SK-N-SH (cell line): ENCODE data around the gene HAGH. TPM values are rescaled to one million over a fixed set of nuclear protein-coding genes. Genes with fewer than 3 reads are reported as not detected.

ENCODE experiments used
- CTCF ChIA-PET: fragments of 300-600, 350-600 bp; formaldehyde crosslinking; extraction: SDS; loops from one replicate; lab custom pipeline; 2021; lab: Yijun Ruan, JAX
- POLR2A ChIA-PET: fragments of 350-600 bp; sonication (Branson Sonifier 250); formaldehyde crosslinking; extraction: SDS; loops from one replicate; lab custom pipeline; 2020; ENCODE audit warnings: antibody characterized with exemption, inconsistent platforms; lab: Yijun Ruan, JAX
- DNase-seq: peaks from one replicate; pipeline ENCODE4 v3.0.0; 2012
- H2AFZ ChIP-seq: fragments of 200-600 bp; sonication (generic); 2 replicates; pipeline ENCODE4 v1.8.1; 2016; ENCODE audit warnings: antibody characterized with exemption, mild to moderate bottlenecking, low read depth
- H3F3A ChIP-seq: fragments of 200-600 bp; sonication (generic); replicated peaks from 2 replicates; pipeline ENCODE3; 2016; ENCODE audit warnings: antibody characterized with exemption, mild to moderate bottlenecking; ENCODE audit not compliant: insufficient read depth
- H3K27ac ChIP-seq, 2 experiments: fragments of 200-500 bp in 1 of 2; fragments of 200-600 bp in 1 of 2; sonication (Bioruptor generic) in 1 of 2; sonication (generic), shearing (Covaris generic) in 1 of 2; 2 replicates each; pipeline versions ENCODE4 v1.5.1 to v1.6.1; 2014 to 2016; ENCODE audit warnings: low read depth in 2 of 2, inconsistent platforms in 1 of 2, low read length in 1 of 2, mild to moderate bottlenecking in 1 of 2, mixed read lengths in 1 of 2
- H3K27me3 ChIP-seq: fragments of 200-600 bp; sonication (generic), shearing (Covaris generic); 2 replicates; pipeline ENCODE4 v1.6.1; 2016; ENCODE audit warnings: mixed run types; ENCODE audit not compliant: insufficient read depth
- H3K36me3 ChIP-seq, 2 experiments: fragments of 200-500 bp in 1 of 2; fragments of 200-600 bp in 1 of 2; sonication (Bioruptor generic) in 1 of 2; sonication (generic) in 1 of 2; replicated peaks in 1 of 2; 2 replicates each; pipeline versions ENCODE3 to v1.5.1; 2014 to 2016; ENCODE audit warnings: low read length in 1 of 2, mild to moderate bottlenecking in 1 of 2; ENCODE audit not compliant: insufficient read depth in 2 of 2, control insufficient read depth in 1 of 2
- H3K4me1 ChIP-seq, 2 experiments: fragments of 200-500 bp in 1 of 2; fragments of 200-600 bp in 1 of 2; sonication (Bioruptor generic) in 1 of 2; sonication (generic), shearing (Covaris generic) in 1 of 2; 2 replicates each; pipeline versions ENCODE4 v1.5.1 to v1.6.1; 2014 to 2016; ENCODE audit warnings: low read depth in 1 of 2, low read length in 1 of 2, mixed run types in 1 of 2; ENCODE audit not compliant: insufficient read depth in 2 of 2, control insufficient read depth in 1 of 2
- H3K4me2 ChIP-seq: fragments of 200-600 bp; sonication (generic), shearing (Covaris generic); 2 replicates; pipeline ENCODE4 v1.6.1; 2017; ENCODE audit warnings: mixed run types
- H3K4me3 ChIP-seq, 2 experiments: fragments of 200-500 bp in 1 of 2; fragments of 200-600 bp in 1 of 2; sonication (Bioruptor generic) in 1 of 2; sonication (generic), shearing (Covaris generic) in 1 of 2; 2 replicates each; pipeline versions ENCODE4 v1.5.1 to v1.8.1; 2014 to 2016; ENCODE audit warnings: low read depth in 2 of 2, inconsistent platforms in 1 of 2, low read length in 1 of 2, mild to moderate bottlenecking in 1 of 2, mixed read lengths in 1 of 2, moderate library complexity in 1 of 2
- H3K79me2 ChIP-seq: fragments of 200-600 bp; sonication (generic); 2 replicates; pipeline ENCODE4 v1.8.1; 2017; ENCODE audit warnings: mild to moderate bottlenecking; ENCODE audit not compliant: insufficient read depth
- H3K9ac ChIP-seq: fragments of 200-600 bp; sonication (generic); 2 replicates; pipeline ENCODE4 v1.6.1; 2017; ENCODE audit warnings: mixed run types
- H3K9me2 ChIP-seq: fragments of 200-600 bp; sonication (generic); 2 replicates; pipeline ENCODE4 v1.6.1; 2017; ENCODE audit warnings: mixed run types
- H3K9me3 ChIP-seq: fragments of 200-600 bp; sonication (generic); 2 replicates; pipeline ENCODE4 v1.6.1; 2017; ENCODE audit warnings: mixed run types, mild to moderate bottlenecking, moderate library complexity
- H4K20me1 ChIP-seq: fragments of 200-600 bp; sonication (generic); 2 replicates; pipeline ENCODE4 v1.6.1; 2017; ENCODE audit warnings: mild to moderate bottlenecking, mixed run types; ENCODE audit not compliant: insufficient read depth
- JUND ChIP-seq: IDR thresholded peaks from 2 replicates; pipeline ENCODE4 v1.4.0; 2012
- MEF2A ChIP-seq: IDR thresholded peaks from 2 replicates; pipeline ENCODE4 v1.4.0; 2012; ENCODE audit warnings: low read depth, borderline replicate concordance
- MXI1 ChIP-seq: IDR thresholded peaks from 2 replicates; pipeline ENCODE4 v1.6.1; 2012; ENCODE audit warnings: mild to moderate bottlenecking, low read depth, low read length, improper control_type of control experiment
- NFIC ChIP-seq: IDR thresholded peaks from 2 replicates; pipeline ENCODE4 v1.4.0; 2012; ENCODE audit warnings: borderline replicate concordance
- PBX3 ChIP-seq: IDR thresholded peaks from 2 replicates; pipeline ENCODE4; 2012
- POLR2AphosphoS5 ChIP-seq: IDR thresholded peaks from 2 replicates; pipeline ENCODE4 v1.6.1; 2012; ENCODE audit warnings: low read depth, low read length
- RCOR1 ChIP-seq: fragments of 150-350 bp; IDR thresholded peaks from 2 replicates; pipeline ENCODE4 v1.6.1; 2017; ENCODE audit warnings: antibody characterized with exemption, low read length
- REST ChIP-seq: IDR thresholded peaks from 2 replicates; pipeline ENCODE4 v1.6.1; 2012; ENCODE audit warnings: mild to moderate bottlenecking, low read depth, low read length, moderate library complexity
- RFX5 ChIP-seq: IDR thresholded peaks from 2 replicates; pipeline ENCODE4 v1.6.1; 2012; ENCODE audit warnings: mild to moderate bottlenecking, improper control_type of control experiment, low read length
- SIN3A ChIP-seq: IDR thresholded peaks from 2 replicates; pipeline ENCODE4 v1.6.1; 2012; ENCODE audit warnings: low read depth, mild to moderate bottlenecking, low read length, moderate library complexity, borderline replicate concordance
- USF2 ChIP-seq: fragments of 150-350 bp; IDR thresholded peaks from 2 replicates; pipeline ENCODE4 v1.6.1; 2017; ENCODE audit warnings: antibody characterized with exemption, low read length, low read depth, borderline replicate concordance
- WGBS: methylation state at CpG from one replicate; pipeline ENCODE4 v1.1.6; 2017; ENCODE audit warnings: low lambda C conversion rate; 5-methylcytosine and 5-hydroxymethylcytosine counted together
- polyA plus RNA-seq, 3 experiments: library from polyadenylated mRNA; depleted of rRNA; stranded (reverse); fragments of >200 nt; gene quantifications; 2 replicates each; pipeline ENCODE4 v1.2.3, GENCODE V29; 2012

The HAGH gene
- polyA plus RNA-seq, 1 of the 3 experiments (the other 2 are of a cell fraction), result 138 TPM

GRCh38 chr16:1778200-1779179 lies 48.1 kb downstream of the HAGH start:
- Histone ChIP-seq H3K36me3 (peaks cover 3 to 37% of the 10 kb centered on the region in 2 experiments), H3K27ac (no peak overlapping the region), H4K20me1 (peaks cover 13% of the 10 kb centered on the region; the same call in 1 of the 2 replicates), H3K9me2 (no peaks in the 10 kb centered on the region), H3K79me2 (peaks cover 42% of the 10 kb centered on the region), H3K4me3 (no peak overlapping the region), H3F3A (peaks cover 8% of the 10 kb centered on the region), H3K9ac (no peak overlapping the region), H3K4me1 (peaks cover 0 to 21% of the 10 kb centered on the region in 2 experiments; a peak in 2 of 4 replicates), H2AFZ (no peak overlapping the region), H3K9me3 (no peaks in the 10 kb centered on the region), H3K4me2 (no peak overlapping the region), H3K27me3 (no peaks in the 10 kb centered on the region)
- 93% methylated on average over 22 of the region's 34 CpGs for WGBS
- POLR2A ChIA-PET, result no interaction called here
- DNase-seq, result no peak
- peak; percentile 24 for TF ChIP-seq POLR2AphosphoS5
- no peak for TF ChIP-seq REST
- TF ChIP-seq USF2, result no peak
- CTCF ChIA-PET, result interaction anchor here (0.6 kb wide), 1 partner anchor 375 kb away, joined by 4 read pairs; no protein-coding TSS in a partner anchor

GRCh38 chr16:1777375-1778199 lies 49.0 kb downstream of the HAGH start:
- Histone ChIP-seq H3K9me3 (no peaks in the 10 kb centered on the region), H3K36me3 (peaks cover 3 to 37% of the 10 kb centered on the region in 2 experiments), H3F3A (peaks cover 5% of the 10 kb centered on the region), H3K79me2 (peaks cover 36% of the 10 kb centered on the region), H3K4me2 (no peak overlapping the region), H3K9me2 (no peaks in the 10 kb centered on the region), H3K27me3 (no peaks in the 10 kb centered on the region), H3K27ac (no peak overlapping the region; a peak in 1 of 4 replicates), H3K4me1 (peaks cover 0 to 21% of the 10 kb centered on the region in 2 experiments; a peak in 2 of 4 replicates), H4K20me1 (peaks cover 13% of the 10 kb centered on the region; the same call in 1 of the 2 replicates), H2AFZ (no peak overlapping the region), H3K4me3 (no peak overlapping the region), H3K9ac (no peak overlapping the region)
- POLR2A ChIA-PET, result interaction anchor here (1.0 kb wide), 1 partner anchor 13 kb away, joined by 3 read pairs; no protein-coding TSS in a partner anchor
- DNase-seq, result no peak
- WGBS, result 92% methylated on average over 11 of the region's 36 CpGs
- CTCF ChIA-PET, result no interaction called here
- TF ChIP-seq RCOR1 (no peak), MEF2A (no peak), REST (no peak), PBX3 (peak; percentile 2; the same call in 1 of the 2 replicates), RFX5 (no peak), NFIC (no peak), MXI1 (no peak), SIN3A (no peak), JUND (0 out of 2 replicates have a peak, but pooled peaks have one; percentile 3)
